ES-I3 (cell line): ENCODE data around the gene PIEZO2.
A peak's percentile ranks its signal among the peaks of the same experiment; 100 is the strongest.
"Not testable (repeated sequence)": the region's sequence is repeated elsewhere in the genome, so short reads cannot be mapped to it uniquely, and the experiment has no call there.

Experiments
- H3K36me3 ChIP-seq: 2 replicates; pipeline ENCODE4 v1.6.1; 2013; ENCODE audit warnings: mild to moderate bottlenecking, low read length, control low read depth, moderate library complexity; ENCODE audit not compliant: insufficient read depth
- H3K4me1 ChIP-seq: 2 replicates; pipeline ENCODE4 v1.6.1; 2013; ENCODE audit warnings: mild to moderate bottlenecking, control low read depth, low read length; ENCODE audit not compliant: insufficient read depth
- H3K9ac ChIP-seq: 2 replicates; pipeline ENCODE4 v1.6.1; 2013; ENCODE audit warnings: low read depth, mild to moderate bottlenecking, low read length, moderate library complexity
- H3K9me3 ChIP-seq: 2 replicates; pipeline ENCODE4 v1.6.1; 2013; ENCODE audit warnings: mild to moderate bottlenecking, low read length, moderate library complexity; ENCODE audit not compliant: control insufficient read depth, insufficient read depth

The PIEZO2 gene

DNA sequence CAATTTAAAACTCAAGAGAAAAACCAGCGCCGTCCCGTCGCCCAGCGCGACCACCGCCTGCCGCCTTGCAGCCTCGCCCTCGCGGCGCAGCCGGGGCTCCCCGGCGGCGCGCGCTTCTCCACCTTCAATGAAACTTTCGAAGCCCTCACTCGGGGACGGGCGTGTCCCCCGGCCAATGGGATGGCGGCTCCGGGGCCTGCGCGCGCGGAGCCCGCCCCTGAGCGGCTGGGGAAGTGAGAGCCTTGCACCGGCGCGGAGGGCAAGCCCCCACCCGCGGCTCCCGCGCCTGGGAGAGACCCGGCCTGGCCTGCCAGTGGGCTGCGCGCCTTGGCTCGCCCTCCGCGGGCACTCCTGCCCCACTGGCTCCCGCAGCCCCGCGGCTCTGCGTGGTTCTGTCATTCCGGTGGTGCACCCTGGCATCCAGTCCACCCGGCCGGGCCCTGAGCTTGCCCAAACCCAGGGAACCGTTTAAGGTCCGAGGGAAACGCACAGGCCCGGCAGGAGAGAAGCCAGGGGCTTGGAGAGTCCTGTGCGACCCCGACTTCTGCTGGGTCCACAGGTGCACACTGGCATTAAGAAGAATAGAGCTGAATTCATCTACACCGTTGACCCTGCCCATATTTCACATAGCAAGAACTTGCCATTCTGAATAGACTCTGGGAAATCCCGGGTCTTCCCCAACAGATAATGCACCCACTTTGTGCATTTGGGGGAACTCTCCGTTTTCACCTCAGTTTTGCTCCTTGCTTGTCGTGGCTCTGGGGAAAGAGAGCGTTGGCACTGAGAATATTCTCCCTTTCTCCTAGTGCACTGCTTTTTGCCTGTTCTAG is at the start of gene PIEZO2:
Gene PIEZO2, minus strand, starts transcription at position 129 of the 830 bp plus-strand sequence. CDS start 981 bp downstream, outside the sequence.
- no peaks in the 10 kb centered on the region for H3K9me3 ChIP-seq
- H3K9ac ChIP-seq, result peak within 1 kb of the TSS; percentile 66
- peaks cover 6% of the 10 kb centered on the region for H3K4me1 ChIP-seq
- H3K36me3 ChIP-seq, result no peaks in the 10 kb centered on the region

DNA sequence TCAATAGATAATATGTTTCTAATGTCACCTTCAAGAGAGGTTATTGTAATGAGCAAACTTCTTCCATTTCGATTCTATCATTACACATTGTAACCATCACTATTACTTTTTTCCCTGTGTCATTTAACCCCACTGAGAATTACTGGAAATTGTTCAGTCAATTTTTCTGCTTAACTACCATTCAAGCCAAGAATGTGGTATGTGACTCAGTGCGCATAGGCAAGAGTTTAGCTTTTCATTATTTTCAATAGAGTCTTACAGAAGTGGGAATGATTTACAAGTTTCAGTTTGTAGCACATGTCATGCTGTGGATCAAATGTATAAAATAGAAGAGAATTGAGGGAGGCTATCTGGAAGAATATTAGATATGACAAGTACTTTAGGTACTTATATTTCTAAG is 34.3 kb upstream of the PIEZO2 start:
- no peaks in the 10 kb centered on the region for H3K4me1 ChIP-seq
- H3K9ac ChIP-seq, result no peak overlapping the region
- no peaks in the 10 kb centered on the region for H3K36me3 ChIP-seq
- no peaks in the 10 kb centered on the region for H3K9me3 ChIP-seq

GRCh38 chr18:11181629-11182028 is 32.3 kb upstream of the PIEZO2 start:
- H3K9ac ChIP-seq, H3K36me3 ChIP-seq, H3K4me1 ChIP-seq, H3K9me3 ChIP-seq: not testable (repeated sequence)

DNA sequence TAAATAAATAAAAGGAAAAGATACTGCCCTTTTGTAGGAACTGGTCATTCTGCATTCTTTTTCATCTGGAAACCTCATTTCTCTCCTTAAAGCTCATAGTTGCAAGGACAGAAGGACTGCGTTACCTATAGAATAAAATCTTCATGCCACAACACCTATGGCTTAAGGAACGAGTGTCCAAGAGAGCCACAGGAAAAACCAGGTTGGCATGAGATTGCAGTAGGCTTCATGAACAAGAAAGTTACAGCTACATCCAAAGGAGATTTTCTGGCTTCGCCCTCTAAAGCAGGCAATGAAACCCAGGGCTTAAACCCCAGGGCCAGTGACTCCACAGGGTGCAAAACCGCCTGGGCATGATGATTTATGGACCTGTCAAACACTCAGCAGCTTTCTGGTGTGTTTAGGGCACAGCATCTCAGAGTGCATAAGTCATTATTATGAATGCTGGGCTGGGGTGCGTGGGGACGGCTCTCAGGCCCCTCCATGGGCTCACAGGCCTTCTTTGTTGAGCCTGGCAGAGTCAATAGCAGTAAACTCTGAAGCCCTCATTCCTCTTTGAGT is 30.7 kb upstream of the PIEZO2 start:
- Histone ChIP-seq H3K36me3 (no peaks in the 10 kb centered on the region), H3K9me3 (no peaks in the 10 kb centered on the region), H3K9ac (no peak overlapping the region), H3K4me1 (no peaks in the 10 kb centered on the region)

GRCh38 chr18:11178951-11179549 is 29.7 kb upstream of the PIEZO2 start:
- Histone ChIP-seq H3K9ac (no peak overlapping the region), H3K9me3 (no peaks in the 10 kb centered on the region), H3K4me1 (no peaks in the 10 kb centered on the region), H3K36me3 (no peaks in the 10 kb centered on the region)

DNA sequence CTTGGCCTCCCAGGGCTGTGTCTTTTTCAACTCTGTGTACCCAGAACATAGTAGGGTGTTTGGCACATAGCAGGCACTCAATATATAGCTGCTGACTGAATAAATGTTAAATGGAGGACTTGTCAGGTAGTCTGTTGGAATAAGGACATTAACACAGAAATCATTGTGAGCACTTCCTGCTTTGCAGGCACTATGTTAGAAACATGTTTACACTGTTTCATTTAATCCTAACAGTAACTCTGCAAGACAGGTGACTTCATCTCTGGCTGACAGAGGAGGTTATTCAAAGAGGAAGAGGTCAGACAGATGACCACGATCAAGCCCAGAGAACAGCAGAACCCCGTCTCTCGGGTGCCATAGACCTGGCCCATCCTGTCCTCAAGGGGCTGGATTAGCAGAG is 28.0 kb upstream of the PIEZO2 start:
- Histone ChIP-seq H3K9ac (no peak overlapping the region), H3K4me1 (no peaks in the 10 kb centered on the region), H3K9me3 (no peaks in the 10 kb centered on the region), H3K36me3 (no peaks in the 10 kb centered on the region)

GRCh38 chr18:11176481-11176881 is 27.1 kb upstream of the PIEZO2 start:
- Histone ChIP-seq H3K36me3 (no peaks in the 10 kb centered on the region), H3K9ac (no peak overlapping the region), H3K4me1 (no peaks in the 10 kb centered on the region), H3K9me3 (no peaks in the 10 kb centered on the region)

DNA sequence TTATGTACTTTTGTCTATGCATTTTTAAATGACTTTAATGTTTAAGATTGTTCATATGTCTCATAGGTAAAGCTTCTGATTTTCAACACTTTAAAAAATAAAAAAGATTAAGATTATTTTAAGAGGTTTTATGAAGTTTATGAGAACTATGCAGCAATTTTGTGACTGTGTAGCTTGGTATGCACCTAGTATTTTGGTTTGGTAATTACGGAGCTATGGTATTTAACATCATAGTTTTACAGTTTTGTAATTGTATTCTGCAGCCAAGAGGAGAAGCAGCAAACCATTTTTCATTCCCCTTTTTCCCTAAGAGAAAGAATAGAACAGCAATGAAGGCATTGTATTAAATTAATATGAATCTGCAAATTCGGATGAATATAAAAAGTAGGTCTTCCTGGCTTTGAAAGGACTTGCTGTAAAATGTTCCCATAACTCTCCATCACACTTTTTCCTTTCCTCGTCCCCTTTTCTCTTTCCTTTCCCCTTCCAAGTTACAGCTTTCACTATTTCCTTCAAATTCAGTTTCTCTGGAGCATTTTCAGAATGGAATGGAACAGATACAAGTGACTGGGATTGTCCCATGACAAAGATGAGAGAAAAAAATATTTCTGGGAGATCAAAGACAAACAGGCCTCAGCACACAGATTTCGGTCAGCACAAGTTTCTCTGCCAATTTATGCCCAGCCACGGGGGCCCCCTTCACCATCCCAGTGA is 26.1 kb upstream of the PIEZO2 start:
- H3K36me3 ChIP-seq, result no peaks in the 10 kb centered on the region
- H3K4me1 ChIP-seq, result no peaks in the 10 kb centered on the region
- H3K9me3 ChIP-seq, result no peaks in the 10 kb centered on the region
- H3K9ac ChIP-seq, result no peak overlapping the region

GRCh38 chr18:11174179-11174578 is 24.8 kb upstream of the PIEZO2 start:
- H3K36me3 ChIP-seq, H3K4me1 ChIP-seq, H3K9me3 ChIP-seq, H3K9ac ChIP-seq: not testable (repeated sequence)

DNA sequence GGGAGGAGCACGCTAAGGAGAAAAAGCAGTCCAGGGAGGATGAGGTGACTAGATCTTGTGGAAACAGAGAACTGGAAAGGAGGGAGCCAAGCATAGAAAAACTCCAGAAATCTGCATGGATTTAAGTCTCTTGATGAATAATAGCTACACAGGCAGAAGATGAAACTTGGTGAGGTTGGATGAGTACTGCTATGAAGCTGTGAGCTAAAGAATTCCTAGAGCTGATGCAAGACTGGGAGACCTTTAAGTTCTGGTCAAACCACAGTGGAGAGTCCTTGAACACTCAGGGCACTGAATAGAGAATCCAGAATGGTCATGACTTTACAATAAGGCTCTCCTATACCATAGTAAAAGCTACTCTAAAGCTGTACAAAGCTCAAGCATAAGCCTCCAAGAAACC is 18.4 kb upstream of the PIEZO2 start:
- Histone ChIP-seq H3K4me1 (peaks cover 7% of the 10 kb centered on the region), H3K9ac (no peak overlapping the region), H3K36me3 (no peaks in the 10 kb centered on the region), H3K9me3 (no peaks in the 10 kb centered on the region)

GRCh38 chr18:11165952-11166351 is 16.6 kb upstream of the PIEZO2 start:
- Histone ChIP-seq H3K9ac (no peak overlapping the region), H3K36me3 (no peaks in the 10 kb centered on the region), H3K9me3 (no peaks in the 10 kb centered on the region), H3K4me1 (peaks cover 9% of the 10 kb centered on the region)

GRCh38 chr18:11165138-11165537 is 15.8 kb upstream of the PIEZO2 start:
- Histone ChIP-seq H3K4me1 (peaks cover 9% of the 10 kb centered on the region), H3K36me3 (no peaks in the 10 kb centered on the region), H3K9ac (no peak overlapping the region), H3K9me3 (no peaks in the 10 kb centered on the region)

DNA sequence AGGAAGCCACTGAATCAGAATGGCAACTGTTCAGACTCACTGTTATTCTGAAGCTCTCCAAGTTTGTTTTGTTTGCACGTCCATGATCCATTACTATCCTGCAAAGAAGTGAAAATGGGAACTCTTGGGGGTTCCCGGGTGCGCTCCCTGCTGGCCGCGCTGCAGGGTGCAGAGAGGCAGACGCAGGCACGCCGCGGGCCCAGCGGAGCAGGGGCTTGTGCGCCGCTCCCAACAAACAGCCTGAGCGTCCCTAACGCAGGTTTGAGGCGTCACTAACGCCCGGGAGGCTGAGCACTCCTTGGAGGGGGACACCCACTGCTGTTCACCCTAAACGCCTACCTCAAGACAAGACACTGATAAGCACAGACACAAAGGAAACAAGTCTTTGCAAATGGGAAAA is 14.3 kb upstream of the PIEZO2 start:
- Histone ChIP-seq H3K9ac (no peak overlapping the region), H3K36me3 (no peaks in the 10 kb centered on the region), H3K9me3 (no peaks in the 10 kb centered on the region), H3K4me1 (peaks cover 9% of the 10 kb centered on the region)

DNA sequence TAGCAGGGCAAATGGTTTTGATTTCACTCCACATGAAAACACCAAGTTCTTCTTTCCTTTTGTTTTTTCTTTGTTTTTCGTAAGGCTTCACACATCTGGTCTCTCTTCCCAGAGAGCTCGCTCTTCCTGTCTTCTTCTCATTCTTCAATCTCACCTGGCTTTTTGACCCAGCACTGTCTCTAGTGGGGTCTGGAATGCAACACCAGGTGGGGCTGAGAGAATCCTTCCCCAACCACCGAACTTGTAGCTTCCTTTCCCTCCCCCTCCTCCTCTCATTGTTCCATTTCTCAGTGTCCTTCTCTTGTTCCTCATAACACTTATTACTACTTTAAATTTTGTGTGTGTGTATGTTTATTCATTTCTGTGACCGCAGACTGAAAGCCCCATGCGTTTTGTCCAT is 13.5 kb upstream of the PIEZO2 start:
- H3K9ac ChIP-seq, result no peak overlapping the region
- peaks cover 9% of the 10 kb centered on the region for H3K4me1 ChIP-seq
- no peaks in the 10 kb centered on the region for H3K36me3 ChIP-seq
- H3K9me3 ChIP-seq, result no peaks in the 10 kb centered on the region
